ENCODE measurements around the gene ROR1.

The ROR1 gene

DNA sequence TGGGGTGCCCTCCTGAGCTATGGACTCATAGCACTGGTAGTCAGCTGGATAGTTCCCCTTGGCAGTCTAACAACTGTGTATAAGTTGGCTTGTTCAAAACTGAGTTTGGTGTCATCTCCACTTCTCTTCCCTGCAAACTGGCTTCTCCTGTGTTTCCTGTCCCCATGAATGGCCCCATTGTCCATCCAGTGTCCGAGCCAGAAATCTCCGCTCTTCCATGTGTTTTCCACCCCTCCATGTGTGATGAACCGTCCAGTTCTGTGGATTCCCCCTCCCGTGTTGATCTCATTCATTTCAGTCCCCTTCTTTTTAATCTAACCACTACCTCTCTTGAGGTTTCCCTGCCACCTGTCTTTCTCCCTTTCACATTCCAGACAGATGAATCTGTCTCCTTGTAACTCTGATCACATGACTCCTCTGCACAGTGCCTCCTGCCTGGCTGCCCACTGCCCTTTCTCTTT, 195.7 kb downstream of the ROR1 start:
- no peaks in the 10 kb centered on the region for H3K36me3 ChIP-seq (ENCODE audit: insufficient read depth, low read length)
- H3K9ac ChIP-seq (ENCODE audit: insufficient read length): no peak overlapping the region
- no peak for DNase-seq (ENCODE audit: low read depth, low spot score)
- H3K9me3 ChIP-seq (ENCODE audit: low read depth, low read length): no peaks in the 10 kb centered on the region
- no peak overlapping the region for H3K4me3 ChIP-seq
- no peak overlapping the region for H3K27ac ChIP-seq
- TF ChIP-seq POLR2AphosphoS5 (IDR thresholded peaks at IDR 0.05; ENCODE audit: borderline replicate concordance, low read depth, low read length): no peak
- TF ChIP-seq EZH2 (IDR thresholded peaks at IDR 0.05): no peak
- no peak for TF ChIP-seq FOXP2 (optimal IDR thresholded peaks at IDR 0.05; ENCODE audit: control extremely low read depth, extremely low read length, insufficient read depth)

DNA sequence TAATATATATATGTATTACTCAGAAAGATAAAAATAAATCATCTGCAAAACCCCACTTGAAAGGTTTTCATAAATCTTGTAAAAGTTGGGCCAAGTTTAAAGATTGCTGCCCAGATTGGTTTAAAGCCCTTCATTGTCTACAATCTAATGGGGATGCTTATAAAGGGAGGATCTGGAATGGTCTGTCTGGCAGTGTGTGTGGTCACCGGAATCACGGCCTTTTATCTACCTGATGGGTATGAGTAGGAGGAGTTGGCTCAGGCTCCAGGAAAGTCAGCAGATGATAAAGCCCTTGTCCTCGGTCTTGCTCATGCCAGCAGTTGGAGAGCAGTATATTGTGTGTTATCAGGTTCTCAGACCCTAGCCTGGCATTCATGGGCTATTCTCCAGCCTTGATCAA, 197.7 kb downstream of the ROR1 start:
- TF ChIP-seq FOXP2 (optimal IDR thresholded peaks at IDR 0.05; ENCODE audit: control extremely low read depth, extremely low read length, insufficient read depth) (no peak), POLR2AphosphoS5 (IDR thresholded peaks at IDR 0.05; ENCODE audit: borderline replicate concordance, low read depth, low read length) (no peak), EZH2 (IDR thresholded peaks at IDR 0.05) (no peak)
- H3K27ac ChIP-seq: no peak overlapping the region; the same call in 1 of the 2 replicates
- no peak for DNase-seq (ENCODE audit: low read depth, low spot score)
- H3K9me3 ChIP-seq (ENCODE audit: low read depth, low read length): no peaks in the 10 kb centered on the region
- H3K36me3 ChIP-seq (ENCODE audit: insufficient read depth, low read length): no peaks in the 10 kb centered on the region
- H3K9ac ChIP-seq (ENCODE audit: insufficient read length): no peak overlapping the region
- no peak overlapping the region for H3K4me3 ChIP-seq

DNA sequence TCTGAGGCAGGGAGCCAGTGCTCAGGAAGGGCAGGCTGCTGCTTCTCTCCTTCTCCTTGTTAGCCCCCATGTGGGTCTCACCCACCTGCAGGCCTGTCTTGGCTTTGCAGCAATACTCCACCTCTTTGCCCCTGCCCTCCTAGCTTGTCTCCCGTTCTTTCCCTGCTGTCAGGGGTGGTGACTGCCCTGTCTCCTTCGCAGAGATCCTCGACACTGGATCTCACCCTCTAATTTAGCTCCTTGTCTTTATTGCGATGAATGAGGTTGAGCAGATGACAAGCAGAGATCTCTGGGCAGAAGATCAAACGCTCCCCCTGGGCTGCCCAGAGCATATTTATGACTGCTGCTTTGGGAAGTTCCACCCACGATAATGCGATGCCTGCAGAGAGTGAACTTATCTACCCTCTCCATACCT, 199.2 kb downstream of the ROR1 start:
- peak overlapping the region; percentile 97; the same call in 1 of the 2 replicates for H3K27ac ChIP-seq
- H3K4me3 ChIP-seq: no peak overlapping the region
- no peak for TF ChIP-seq FOXP2 (optimal IDR thresholded peaks at IDR 0.05; ENCODE audit: control extremely low read depth, extremely low read length, insufficient read depth)
- no peak for TF ChIP-seq POLR2AphosphoS5 (IDR thresholded peaks at IDR 0.05; ENCODE audit: borderline replicate concordance, low read depth, low read length)
- TF ChIP-seq EZH2 (IDR thresholded peaks at IDR 0.05): no peak
- no peaks in the 10 kb centered on the region for H3K36me3 ChIP-seq (ENCODE audit: insufficient read depth, low read length)
- H3K9me3 ChIP-seq (ENCODE audit: low read depth, low read length): no peaks in the 10 kb centered on the region
- H3K9ac ChIP-seq (ENCODE audit: insufficient read length): no peak overlapping the region
- DNase-seq (ENCODE audit: low read depth, low spot score): no peak

DNA sequence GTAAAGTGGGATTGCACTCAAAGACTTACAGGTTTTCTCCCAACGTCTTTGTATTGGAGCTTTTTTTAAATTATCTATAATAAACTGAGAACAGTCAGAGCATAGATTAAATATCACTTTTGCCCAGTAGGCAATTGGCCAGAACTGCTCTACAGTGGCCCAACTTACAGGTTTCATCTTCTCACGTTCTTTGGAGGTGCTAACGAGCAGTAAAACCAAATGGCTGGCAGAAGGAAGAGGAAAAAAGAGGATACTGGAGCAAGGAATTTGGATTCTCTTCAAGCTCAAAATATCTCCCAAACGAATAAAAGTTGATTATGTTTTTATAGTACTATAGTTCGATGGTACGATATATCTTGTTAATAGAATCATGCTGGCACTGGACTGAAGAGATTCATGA, 201.1 kb downstream of the ROR1 start:
- peak overlapping the region; percentile 33 for H3K9ac ChIP-seq (ENCODE audit: insufficient read length)
- no peaks in the 10 kb centered on the region for H3K9me3 ChIP-seq (ENCODE audit: low read depth, low read length)
- TF ChIP-seq FOXP2 (optimal IDR thresholded peaks at IDR 0.05; ENCODE audit: control extremely low read depth, extremely low read length, insufficient read depth) (no peak), POLR2AphosphoS5 (IDR thresholded peaks at IDR 0.05; ENCODE audit: borderline replicate concordance, low read depth, low read length) (no peak), EZH2 (IDR thresholded peaks at IDR 0.05) (no peak)
- H3K4me3 ChIP-seq: peak overlapping the region; percentile 68
- DNase-seq (ENCODE audit: low read depth, low spot score): no peak
- H3K36me3 ChIP-seq (ENCODE audit: insufficient read depth, low read length): no peaks in the 10 kb centered on the region
- peak overlapping the region; percentile 97 for H3K27ac ChIP-seq

DNA sequence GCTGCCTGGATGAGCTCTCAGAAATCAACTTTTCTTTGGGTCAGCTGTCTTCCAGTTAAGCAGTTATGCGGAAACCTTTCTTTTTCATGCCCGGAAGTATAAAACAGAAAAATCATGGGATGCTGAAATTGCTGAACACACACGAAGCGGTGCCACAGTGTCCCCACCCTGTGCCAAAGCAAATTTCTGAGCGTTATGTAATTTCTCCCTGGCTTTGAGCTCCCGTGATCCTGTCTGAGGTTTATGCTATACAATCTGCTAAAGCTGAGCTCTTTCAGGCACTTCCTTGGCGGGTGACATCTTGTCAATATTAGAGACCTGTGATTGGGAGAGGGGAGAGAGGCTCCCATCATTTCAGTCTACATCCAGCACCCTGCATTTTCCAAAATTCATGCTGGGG, 201.7 kb downstream of the ROR1 start:
- peak overlapping the region; percentile 54 for H3K9ac ChIP-seq (ENCODE audit: insufficient read length)
- no peaks in the 10 kb centered on the region for H3K36me3 ChIP-seq (ENCODE audit: insufficient read depth, low read length)
- peak overlapping the region; percentile 97 for H3K27ac ChIP-seq
- TF ChIP-seq EZH2 (IDR thresholded peaks at IDR 0.05): no peak
- no peak for TF ChIP-seq FOXP2 (optimal IDR thresholded peaks at IDR 0.05; ENCODE audit: control extremely low read depth, extremely low read length, insufficient read depth)
- no peak for TF ChIP-seq POLR2AphosphoS5 (IDR thresholded peaks at IDR 0.05; ENCODE audit: borderline replicate concordance, low read depth, low read length)
- no peaks in the 10 kb centered on the region for H3K9me3 ChIP-seq (ENCODE audit: low read depth, low read length)
- peak overlapping the region; percentile 68 for H3K4me3 ChIP-seq
- peak; percentile 78 for DNase-seq (ENCODE audit: low read depth, low spot score)

DNA sequence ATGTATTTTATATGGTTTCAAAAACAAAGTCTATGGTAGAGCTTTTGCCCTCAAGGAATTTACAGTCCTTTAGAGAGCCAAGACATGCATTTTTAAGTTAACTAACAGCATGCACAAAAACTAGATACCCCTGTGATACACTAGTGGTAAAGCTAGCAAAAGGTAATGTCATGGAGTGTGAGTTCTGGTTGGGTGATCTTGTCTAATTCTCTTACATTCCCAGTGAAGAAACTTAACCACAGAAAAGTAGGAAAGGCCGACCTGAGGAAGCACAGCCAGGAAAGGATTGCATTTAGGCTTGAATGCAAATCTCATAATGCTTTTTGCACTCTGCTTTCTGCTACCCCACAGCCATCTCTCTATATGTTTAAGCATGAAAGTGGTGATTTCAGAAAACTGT, 202.2 kb downstream of the ROR1 start:
- H3K27ac ChIP-seq: peak overlapping the region; percentile 97
- TF ChIP-seq FOXP2 (optimal IDR thresholded peaks at IDR 0.05; ENCODE audit: control extremely low read depth, extremely low read length, insufficient read depth): no peak
- no peak for TF ChIP-seq POLR2AphosphoS5 (IDR thresholded peaks at IDR 0.05; ENCODE audit: borderline replicate concordance, low read depth, low read length)
- no peak for TF ChIP-seq EZH2 (IDR thresholded peaks at IDR 0.05)

DNA sequence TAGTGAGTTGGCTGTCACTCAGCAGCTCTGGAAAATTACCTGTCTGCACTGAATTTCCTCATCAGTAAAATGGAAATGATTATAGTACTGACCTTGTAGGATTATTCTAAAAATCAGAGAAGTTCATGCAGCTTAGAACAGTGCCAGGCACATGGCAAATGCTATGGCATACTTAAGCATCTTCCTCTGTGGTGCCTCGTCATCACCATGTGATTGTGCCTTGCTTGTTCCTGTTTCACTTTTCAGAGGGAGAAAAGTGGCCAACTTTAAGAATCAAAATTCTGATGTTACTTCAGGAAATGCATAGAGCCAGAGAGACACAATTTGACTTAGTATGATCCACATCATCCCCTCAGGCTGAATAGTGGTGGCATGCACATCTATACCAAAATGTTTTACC, 203.6 kb downstream of the ROR1 start:
- Histone ChIP-seq H3K27ac (no peak overlapping the region), H3K9me3 (ENCODE audit: low read depth, low read length) (no peaks in the 10 kb centered on the region), H3K4me3 (no peak overlapping the region), H3K9ac (ENCODE audit: insufficient read length) (no peak overlapping the region), H3K36me3 (ENCODE audit: insufficient read depth, low read length) (no peaks in the 10 kb centered on the region)
- TF ChIP-seq POLR2AphosphoS5 (IDR thresholded peaks at IDR 0.05; ENCODE audit: borderline replicate concordance, low read depth, low read length): no peak
- TF ChIP-seq FOXP2 (optimal IDR thresholded peaks at IDR 0.05; ENCODE audit: control extremely low read depth, extremely low read length, insufficient read depth): no peak
- TF ChIP-seq EZH2 (IDR thresholded peaks at IDR 0.05): no peak
- no peak for DNase-seq (ENCODE audit: low read depth, low spot score)

More for the DNA sequence above, 202.2 kb downstream of the ROR1 start:
- Histone ChIP-seq H3K9me3 (ENCODE audit: low read depth, low read length) (no peaks in the 10 kb centered on the region), H3K36me3 (ENCODE audit: insufficient read depth, low read length) (no peaks in the 10 kb centered on the region), H3K9ac (ENCODE audit: insufficient read length) (peak overlapping the region; percentile 54), H3K4me3 (peak overlapping the region; percentile 68)
- no peak for DNase-seq (ENCODE audit: low read depth, low spot score)

DNA sequence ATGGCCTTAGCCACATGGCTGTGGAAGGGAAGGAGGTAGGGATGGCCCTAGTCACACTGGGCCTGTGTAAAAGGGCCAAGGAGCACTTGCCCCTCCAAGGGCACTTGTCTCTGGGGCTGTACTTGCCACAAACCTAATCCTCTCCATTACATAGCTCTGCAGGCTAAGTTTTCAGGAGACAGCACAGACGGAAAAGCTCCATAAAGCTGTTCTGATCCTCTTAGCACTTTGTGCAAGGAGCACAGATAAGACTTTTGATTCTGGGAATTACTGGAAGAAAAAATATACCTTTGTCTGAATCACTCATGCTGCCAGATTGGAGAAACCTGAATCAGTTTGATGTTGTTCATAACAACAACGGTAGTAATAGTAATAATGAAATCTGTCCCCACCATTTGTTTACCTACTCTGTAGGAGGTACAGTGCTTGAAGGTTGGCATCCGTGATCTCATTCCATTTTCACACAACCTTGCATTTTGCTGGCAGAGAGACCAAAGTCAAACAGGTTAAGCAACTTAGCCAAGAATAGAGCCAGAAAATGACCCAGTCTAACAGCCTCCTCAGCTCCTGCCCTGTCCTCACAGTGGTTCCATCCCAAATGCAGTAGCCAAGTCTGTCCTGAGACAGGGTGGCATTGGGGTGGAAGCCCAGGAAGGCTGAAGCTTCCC, 207.1 kb downstream of the ROR1 start:
- H3K4me3 ChIP-seq: no peak overlapping the region
- no peak overlapping the region for H3K27ac ChIP-seq
- H3K9me3 ChIP-seq (ENCODE audit: low read depth, low read length): no peaks in the 10 kb centered on the region
- no peaks in the 10 kb centered on the region for H3K36me3 ChIP-seq (ENCODE audit: insufficient read depth, low read length)
- no peak for DNase-seq (ENCODE audit: low read depth, low spot score)
- TF ChIP-seq POLR2AphosphoS5 (IDR thresholded peaks at IDR 0.05; ENCODE audit: borderline replicate concordance, low read depth, low read length) (no peak), FOXP2 (optimal IDR thresholded peaks at IDR 0.05; ENCODE audit: control extremely low read depth, extremely low read length, insufficient read depth) (no peak), EZH2 (IDR thresholded peaks at IDR 0.05) (no peak)
- H3K9ac ChIP-seq (ENCODE audit: insufficient read length): no peak overlapping the region

DNA sequence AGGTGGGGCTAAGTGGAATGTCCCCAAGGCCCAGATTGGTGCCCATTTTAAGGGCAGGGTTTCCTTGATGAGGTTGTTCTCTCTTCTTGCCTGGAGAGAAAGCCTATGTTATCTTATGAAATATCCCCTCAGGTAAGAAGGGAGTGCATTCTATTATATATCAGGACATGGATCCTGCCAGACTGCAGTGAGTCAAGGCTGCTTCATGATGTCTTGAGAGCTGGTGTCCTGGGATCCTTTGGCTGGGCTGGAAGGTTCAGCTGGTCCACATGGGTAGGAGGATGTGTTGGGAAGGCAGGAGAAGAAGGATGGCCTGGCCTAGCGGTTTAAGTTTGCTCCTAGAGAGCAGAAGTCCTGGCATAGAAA, 207.6 kb downstream of the ROR1 start:
- Histone ChIP-seq H3K36me3 (ENCODE audit: insufficient read depth, low read length) (no peaks in the 10 kb centered on the region), H3K9ac (ENCODE audit: insufficient read length) (no peak overlapping the region), H3K9me3 (ENCODE audit: low read depth, low read length) (no peaks in the 10 kb centered on the region), H3K27ac (no peak overlapping the region), H3K4me3 (no peak overlapping the region)
- no peak for DNase-seq (ENCODE audit: low read depth, low spot score)
- TF ChIP-seq POLR2AphosphoS5 (IDR thresholded peaks at IDR 0.05; ENCODE audit: borderline replicate concordance, low read depth, low read length): no peak
- no peak for TF ChIP-seq EZH2 (IDR thresholded peaks at IDR 0.05)
- no peak for TF ChIP-seq FOXP2 (optimal IDR thresholded peaks at IDR 0.05; ENCODE audit: control extremely low read depth, extremely low read length, insufficient read depth)

All from SK-N-MC (cell line).